Peyer's patch (tissue), 4 donors: ENCODE data around the gene RGL3. TPM values are rescaled to one million over a fixed set of nuclear protein-coding genes. Genes with fewer than 3 reads are reported as not detected.
"Not testable (repeated sequence)": the region's sequence is repeated elsewhere in the genome, so short reads cannot be mapped to it uniquely, and the experiment has no call there.

Source experiments
- DNase-seq, 3 donors: peaks; one replicate each; pipeline ENCODE4 v3.0.0-alpha.2; 2017 to 2019
- H3K27ac ChIP-seq, 4 donors: fragments of 200-600 bp; sonication (generic); one replicate each; pipeline ENCODE4 v1.5.1; 2016 to 2019
- H3K27me3 ChIP-seq, 2 donors: fragments of 200-600 bp; sonication (generic); one replicate each; pipeline ENCODE4 v1.5.1; 2019
- H3K36me3 ChIP-seq, 3 donors: fragments of 200-600 bp; sonication (generic); one replicate each; pipeline ENCODE4 v1.5.1; 2016 to 2019
- H3K4me1 ChIP-seq, 4 donors: fragments of 200-600 bp; sonication (generic); one replicate each; pipeline ENCODE4 v1.5.1; 2016 to 2019
- H3K4me3 ChIP-seq, 4 donors: fragments of 200-600 bp; sonication (generic); 1 replicate in 3 of 4; 2 replicates in 1 of 4; pipeline ENCODE4 v1.5.1; 2016 to 2019; ENCODE audit warnings: mild to moderate bottlenecking in 1 of 4
- H3K9me3 ChIP-seq, 4 donors: fragments of 200-600 bp; sonication (generic); one replicate each; pipeline ENCODE4 v1.5.1; 2016 to 2019; ENCODE audit warnings: mild to moderate bottlenecking in 1 of 4
- POLR2A ChIP-seq, 2 donors: fragments of 450-650 bp; IDR thresholded peaks; one replicate each; pipeline ENCODE4 v1.5.1; 2017; ENCODE audit warnings: antibody characterized with exemption in 2 of 2, mild to moderate bottlenecking in 2 of 2, moderate library complexity in 2 of 2
- total RNA-seq, 4 donors: library from RNA; depleted of rRNA; stranded (reverse); fragments of >200 nt; gene quantifications; one replicate each; pipeline ENCODE4 v1.1.0, GENCODE V29; 2016
- TF ChIP-seq, protein P1 (sequence below), 6 experiments: fragments of 450-650 bp in 4 of 6; fragments of 200-600 bp in 2 of 6; sonication (generic) in 1 of 6; IDR thresholded peaks; one replicate each; pipeline ENCODE4 v1.5.1; 2017 to 2019; ENCODE audit warnings: antibody characterized with exemption in 6 of 6, mild to moderate bottlenecking in 3 of 6, moderate library complexity in 1 of 6

RGL3 gene
- total RNA-seq, 4 donors from 2014 or later, result 2.5 to 51.2 (median 6.3) TPM

DNA sequence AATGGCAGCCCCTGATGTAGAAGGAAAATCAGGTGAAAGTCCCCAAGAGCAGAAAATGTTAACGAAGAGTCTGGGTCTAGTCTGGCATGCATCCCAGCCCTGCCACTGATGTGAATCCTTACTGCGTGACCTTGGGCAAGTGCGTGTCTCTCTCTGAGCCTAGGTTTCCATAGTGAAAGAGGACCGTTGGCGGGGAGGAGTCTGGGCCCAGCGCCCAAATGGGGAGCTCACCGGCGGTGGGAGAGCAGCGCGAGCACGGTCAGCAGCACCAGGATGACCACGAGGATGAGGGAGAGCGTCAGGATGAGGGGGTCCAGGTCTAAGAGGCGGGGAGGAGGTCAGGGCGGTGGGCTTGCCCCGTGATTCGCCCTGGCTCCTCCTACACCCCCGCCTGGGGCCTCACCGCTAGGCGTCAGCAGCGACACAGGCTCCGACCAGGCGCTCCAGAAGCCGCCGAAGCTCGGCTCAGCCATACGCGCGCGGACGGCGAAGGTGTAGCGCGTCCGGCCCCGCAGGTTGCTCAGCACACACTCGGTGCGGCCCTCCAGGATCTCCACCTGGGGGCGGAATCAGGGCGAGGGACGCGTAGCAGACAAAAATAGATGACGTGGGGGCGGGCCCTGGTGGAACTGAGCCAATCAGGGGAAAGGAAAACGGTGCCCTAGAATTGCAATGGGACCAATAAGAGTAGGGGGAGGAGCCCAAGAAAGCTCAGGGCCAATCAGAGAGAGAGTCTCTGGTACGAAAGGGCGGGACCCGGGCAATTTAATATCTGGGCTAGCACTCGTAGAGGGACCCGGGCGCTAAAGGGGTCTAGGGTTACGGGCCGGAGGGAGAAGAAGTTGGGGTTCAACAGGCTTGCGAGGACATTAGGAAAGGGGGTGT is 38.2 kb downstream of the RGL3 start:
- peak overlapping the region; percentile 49 to 70 (median 61) for H3K4me3 ChIP-seq
- H3K27ac ChIP-seq, result peak overlapping the region; percentile 78 to 94 (median 88)
- H3K9me3 ChIP-seq, result no peaks in the 10 kb centered on the region
- no peaks in the 10 kb centered on the region for H3K36me3 ChIP-seq
- H3K4me1 ChIP-seq, result peaks cover 3 to 54% (median 23%) of the 10 kb centered on the region in 4 donors
- peak; percentile 77 to 88 for TF ChIP-seq POLR2A (IDR thresholded peaks at IDR 0.05)
- TF ChIP-seq, protein P1, sequence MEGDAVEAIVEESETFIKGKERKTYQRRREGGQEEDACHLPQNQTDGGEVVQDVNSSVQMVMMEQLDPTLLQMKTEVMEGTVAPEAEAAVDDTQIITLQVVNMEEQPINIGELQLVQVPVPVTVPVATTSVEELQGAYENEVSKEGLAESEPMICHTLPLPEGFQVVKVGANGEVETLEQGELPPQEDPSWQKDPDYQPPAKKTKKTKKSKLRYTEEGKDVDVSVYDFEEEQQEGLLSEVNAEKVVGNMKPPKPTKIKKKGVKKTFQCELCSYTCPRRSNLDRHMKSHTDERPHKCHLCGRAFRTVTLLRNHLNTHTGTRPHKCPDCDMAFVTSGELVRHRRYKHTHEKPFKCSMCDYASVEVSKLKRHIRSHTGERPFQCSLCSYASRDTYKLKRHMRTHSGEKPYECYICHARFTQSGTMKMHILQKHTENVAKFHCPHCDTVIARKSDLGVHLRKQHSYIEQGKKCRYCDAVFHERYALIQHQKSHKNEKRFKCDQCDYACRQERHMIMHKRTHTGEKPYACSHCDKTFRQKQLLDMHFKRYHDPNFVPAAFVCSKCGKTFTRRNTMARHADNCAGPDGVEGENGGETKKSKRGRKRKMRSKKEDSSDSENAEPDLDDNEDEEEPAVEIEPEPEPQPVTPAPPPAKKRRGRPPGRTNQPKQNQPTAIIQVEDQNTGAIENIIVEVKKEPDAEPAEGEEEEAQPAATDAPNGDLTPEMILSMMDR (IDR thresholded peaks at IDR 0.05), result peak; percentile 81 to 87 (median 86)
- H3K27me3 ChIP-seq, result peaks cover 0 to 10% of the 10 kb centered on the region in 2 donors
- DNase-seq, result peak; percentile 96 to 98 (median 97)

DNA sequence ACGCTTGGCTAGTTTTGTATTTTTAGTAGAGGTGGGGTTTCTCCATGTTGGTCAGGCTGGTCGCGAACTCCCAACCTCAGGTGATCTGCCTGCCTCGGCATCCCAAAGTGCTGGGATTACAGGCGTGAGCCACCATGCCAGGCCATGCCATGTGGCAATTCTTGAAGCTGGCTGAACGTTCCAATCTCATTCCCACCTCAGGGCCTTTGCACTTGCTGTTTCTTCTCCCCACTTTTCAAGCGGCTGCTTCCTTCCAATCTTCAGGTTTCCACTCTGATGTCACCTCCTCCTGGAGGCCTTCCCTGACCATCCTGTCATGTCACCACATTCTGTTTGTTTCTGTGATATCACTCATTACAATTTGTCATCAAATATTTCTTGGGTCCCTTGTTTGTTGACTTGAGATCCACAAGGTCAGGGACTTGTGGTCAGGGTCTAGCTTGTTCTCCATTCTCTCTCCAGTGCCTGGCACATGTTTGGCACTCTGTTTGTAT is 39.2 kb downstream of the RGL3 start:
- Histone ChIP-seq H3K27me3 (peaks cover 0 to 10% of the 10 kb centered on the region in 2 donors), H3K36me3 (no peaks in the 10 kb centered on the region), H3K27ac (peak overlapping the region in 2 of 4 donors; percentile 86 to 91), H3K4me1 (peaks cover 3 to 60% (median 28%) of the 10 kb centered on the region in 4 donors), H3K4me3 (no peak overlapping the region), H3K9me3 (no peaks in the 10 kb centered on the region)
- DNase-seq, result no peak
- TF ChIP-seq, protein P1 (IDR thresholded peaks at IDR 0.05), result no peak
- TF ChIP-seq POLR2A (IDR thresholded peaks at IDR 0.05), result no peak

DNA sequence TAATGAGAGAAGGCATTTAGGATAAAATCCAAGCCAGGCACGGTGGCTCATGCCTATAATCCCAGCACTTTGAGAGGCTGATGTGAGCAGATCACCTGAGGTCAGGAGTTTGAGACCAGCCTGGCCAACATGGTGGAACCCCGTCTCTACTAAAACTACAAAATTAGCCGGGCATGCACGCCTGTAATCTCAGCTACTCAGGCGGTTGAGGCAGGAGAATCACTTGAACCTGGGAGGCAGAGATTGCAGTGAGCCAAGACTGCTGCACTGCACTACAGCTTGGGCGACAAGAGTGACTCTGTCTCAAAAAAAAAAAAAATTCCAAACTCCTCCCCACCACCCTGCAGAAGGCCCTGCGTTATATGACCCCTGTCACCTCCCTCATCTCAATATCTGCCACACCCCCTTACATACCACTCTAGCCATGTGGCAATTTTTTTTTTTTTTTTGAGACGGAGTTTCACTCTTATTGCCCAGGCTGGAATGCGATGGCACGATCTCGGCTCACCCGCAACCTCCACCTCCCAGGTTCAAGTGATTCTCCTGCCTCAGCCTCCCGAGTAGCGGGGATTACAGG is 39.8 kb downstream of the RGL3 start:
- not testable (repeated sequence) for DNase-seq, H3K27me3 ChIP-seq, H3K9me3 ChIP-seq, H3K36me3 ChIP-seq, H3K4me3 ChIP-seq, H3K27ac ChIP-seq
- H3K4me1 ChIP-seq, result peaks cover 3 to 60% (median 28%) of the 10 kb centered on the region in 4 donors

DNA sequence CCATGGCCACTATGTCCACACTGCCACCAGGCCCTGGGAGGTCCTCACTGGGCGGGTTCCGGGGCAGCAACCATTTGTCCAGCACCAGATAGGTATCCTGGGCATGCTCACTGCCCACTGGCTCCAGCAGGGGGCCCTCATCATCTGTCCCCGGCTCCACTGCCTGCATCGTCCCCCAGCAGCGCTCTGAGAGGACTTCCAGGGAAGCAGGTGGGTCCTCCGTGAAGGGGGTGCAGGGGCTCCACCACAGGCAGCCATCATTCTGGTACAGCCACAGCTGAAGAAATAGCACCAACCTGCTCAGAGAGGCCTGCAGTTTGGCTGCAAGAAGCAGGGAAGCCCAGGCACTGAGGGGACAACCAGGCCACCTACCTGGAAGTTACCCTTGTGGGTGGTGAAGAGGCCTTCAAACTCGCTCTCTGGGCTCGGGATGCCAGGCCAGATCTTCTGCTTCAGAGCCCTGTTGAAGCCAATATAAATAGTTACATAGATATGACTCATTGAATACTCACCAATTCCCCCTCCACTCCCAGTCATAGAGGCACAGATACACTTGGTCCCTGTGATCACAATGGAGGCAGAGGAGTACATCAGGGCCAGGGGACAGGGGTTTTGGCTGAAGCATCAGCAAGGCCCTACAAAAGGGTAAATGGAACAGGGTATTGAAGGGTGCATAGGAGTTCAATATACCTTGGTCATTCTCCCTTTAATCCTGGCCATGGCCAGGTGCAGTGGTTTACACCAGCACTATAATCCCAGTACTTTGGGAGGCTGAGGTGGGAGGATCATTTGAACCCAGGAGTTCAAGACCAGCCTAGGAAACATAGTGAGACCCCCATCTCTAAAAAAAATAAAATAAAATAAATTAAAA is 40.6 kb downstream of the RGL3 start:
- no peaks in the 10 kb centered on the region for H3K36me3 ChIP-seq
- H3K9me3 ChIP-seq, result no peaks in the 10 kb centered on the region
- peaks cover 0 to 9% of the 10 kb centered on the region in 2 donors for H3K27me3 ChIP-seq
- H3K27ac ChIP-seq, result peak overlapping the region in 2 of 4 donors; percentile 6 to 14
- TF ChIP-seq, protein P1 (IDR thresholded peaks at IDR 0.05), result peak in 5 of 6 experiments; percentile 3 to 48 (median 37)
- TF ChIP-seq POLR2A (IDR thresholded peaks at IDR 0.05), result no peak
- H3K4me3 ChIP-seq, result no peak overlapping the region
- H3K4me1 ChIP-seq, result peaks cover 3 to 58% (median 23%) of the 10 kb centered on the region in 4 donors
- peak in 2 of 3 donors; percentile 36 to 59 for DNase-seq

DNA sequence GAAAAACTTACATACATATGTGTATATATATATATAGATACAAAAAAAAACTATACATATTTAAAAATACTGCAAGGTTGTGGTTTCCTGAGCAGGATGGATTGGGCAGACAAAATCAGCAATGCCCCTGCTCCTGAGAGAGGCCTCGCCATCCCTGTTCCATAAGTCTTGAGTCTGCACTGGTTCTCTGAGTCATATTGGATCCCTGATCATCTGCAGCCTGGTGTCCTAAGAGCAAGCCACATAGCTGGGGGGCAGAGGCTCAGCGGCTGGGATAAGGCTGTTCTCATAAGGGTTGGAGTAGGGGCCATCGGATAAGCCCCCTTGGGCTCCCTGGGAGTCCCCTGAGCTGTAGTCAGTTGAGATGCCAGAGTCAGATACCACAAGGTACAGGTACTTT is 41.4 kb downstream of the RGL3 start:
- H3K36me3 ChIP-seq, result no peaks in the 10 kb centered on the region
- DNase-seq, result no peak
- H3K9me3 ChIP-seq, result no peaks in the 10 kb centered on the region
- no peak for TF ChIP-seq POLR2A (IDR thresholded peaks at IDR 0.05)
- TF ChIP-seq, protein P1 (IDR thresholded peaks at IDR 0.05), result no peak
- no peak overlapping the region for H3K4me3 ChIP-seq
- H3K4me1 ChIP-seq, result peaks cover 3 to 50% (median 16%) of the 10 kb centered on the region in 4 donors
- peak overlapping the region in 1 of 4 donors; percentile 14 for H3K27ac ChIP-seq
- peaks cover 0 to 1% of the 10 kb centered on the region in 2 donors for H3K27me3 ChIP-seq
